ENCODE data around the gene AGPS.
"Not testable (repeated sequence)": the region's sequence is repeated elsewhere in the genome, so short reads cannot be mapped to it uniquely, and the experiment has no call there.

AGPS gene

GRCh38 chr2:177391822-177392372 is 676 bp upstream of the AGPS start:
- DNase-seq (ENCODE audit: low read depth): no peak

GRCh38 chr2:177393203-177393755 is 706 bp downstream of the AGPS start:
- no peak for DNase-seq (ENCODE audit: low read depth)

- no peak for DNase-seq (ENCODE audit: low read depth)
Observed at GRCh38 chr2:177393824-177394593, 1.4 kb downstream of the AGPS start.

GRCh38 chr2:177394594-177394973 is 2.0 kb downstream of the AGPS start:
- DNase-seq (ENCODE audit: low read depth): no peak

GRCh38 chr2:177395351-177396065 is 2.9 kb downstream of the AGPS start:
- DNase-seq (ENCODE audit: low read depth): no peak

GRCh38 chr2:177396703-177397460 is 4.3 kb downstream of the AGPS start:
- no peak for DNase-seq (ENCODE audit: low read depth)

GRCh38 chr2:177397481-177398289 is 5.1 kb downstream of the AGPS start:
- DNase-seq (ENCODE audit: low read depth): no peak

GRCh38 chr2:177398290-177398683 is 5.7 kb downstream of the AGPS start:
- DNase-seq (ENCODE audit: low read depth): no peak

- DNase-seq (ENCODE audit: low read depth): no peak
Observed at GRCh38 chr2:177398791-177399190, 6.2 kb downstream of the AGPS start.

GRCh38 chr2:177399376-177399775 is 6.8 kb downstream of the AGPS start:
- DNase-seq (ENCODE audit: low read depth): no peak

- DNase-seq (ENCODE audit: low read depth): no peak
Observed at GRCh38 chr2:177400337-177400923, 7.9 kb downstream of the AGPS start.

GRCh38 chr2:177402096-177402495 is 9.5 kb downstream of the AGPS start:
- DNase-seq (ENCODE audit: low read depth): no peak

- no peak for DNase-seq (ENCODE audit: low read depth)
Observed at GRCh38 chr2:177403838-177404237, 11.3 kb downstream of the AGPS start.

GRCh38 chr2:177404243-177404642 is 11.7 kb downstream of the AGPS start:
- DNase-seq (ENCODE audit: low read depth): no peak

- no peak for DNase-seq (ENCODE audit: low read depth)
Observed at GRCh38 chr2:177405029-177405692, 12.6 kb downstream of the AGPS start.

- no peak for DNase-seq (ENCODE audit: low read depth)
Observed at GRCh38 chr2:177406182-177406581, 13.6 kb downstream of the AGPS start.

GRCh38 chr2:177407031-177407430 is 14.5 kb downstream of the AGPS start:
- DNase-seq (ENCODE audit: low read depth): no peak

- not testable (repeated sequence) for DNase-seq (ENCODE audit: low read depth)
Observed at GRCh38 chr2:177410629-177411028, 18.1 kb downstream of the AGPS start.

GRCh38 chr2:177413703-177414102 is 21.1 kb downstream of the AGPS start:
- no peak for DNase-seq (ENCODE audit: low read depth)

- no peak for DNase-seq (ENCODE audit: low read depth)
Observed at GRCh38 chr2:177419274-177419673, 26.7 kb downstream of the AGPS start.
